Neutrophil (primary cell): ENCODE results near the gene ZFP91.

Source experiments
- H3K27ac ChIP-seq: fragments of 200-600 bp; sonication (generic); 2 replicates; pipeline ENCODE4 v1.5.1; 2016; ENCODE audit warnings: mild to moderate bottlenecking, moderate library complexity
- H3K27me3 ChIP-seq: fragments of 200-600 bp; sonication (generic); 2 replicates; pipeline ENCODE4 v1.6.0; 2016; ENCODE audit warnings: mild to moderate bottlenecking
- H3K36me3 ChIP-seq: fragments of 200-600 bp; sonication (generic); 2 replicates; pipeline ENCODE4 v1.5.1; 2017
- H3K4me1 ChIP-seq, 2 experiments: fragments of 200-600 bp in 1 of 2; sonication (generic) in 1 of 2; 1 replicate in 1 of 2; 2 replicates in 1 of 2; pipeline versions ENCODE4 v1.5.1 to v1.6.1; 2013 to 2016; ENCODE audit warnings: low read depth in 1 of 2, low read length in 1 of 2, mild to moderate bottlenecking in 1 of 2, moderate library complexity in 1 of 2; ENCODE audit not compliant: control insufficient read depth in 1 of 2, insufficient read depth in 1 of 2
- H3K4me3 ChIP-seq, 2 experiments: fragments of 200-600 bp in 1 of 2; sonication (generic) in 1 of 2; 1 replicate in 1 of 2; 2 replicates in 1 of 2; pipeline ENCODE4 v1.5.1; 2013 to 2016; ENCODE audit warnings: low read depth in 1 of 2, low read length in 1 of 2, mild to moderate bottlenecking in 1 of 2, moderate library complexity in 1 of 2
- H3K9me3 ChIP-seq: fragments of 200-600 bp; sonication (generic); 2 replicates; pipeline ENCODE4 v1.5.1; 2016
- TF ChIP-seq, protein P1 (sequence below): fragments of 200-600 bp; sonication (generic); IDR thresholded peaks from 2 replicates; pipeline ENCODE4 v1.5.1; 2016; ENCODE audit warnings: antibody characterized with exemption

ZFP91 gene

DNA sequence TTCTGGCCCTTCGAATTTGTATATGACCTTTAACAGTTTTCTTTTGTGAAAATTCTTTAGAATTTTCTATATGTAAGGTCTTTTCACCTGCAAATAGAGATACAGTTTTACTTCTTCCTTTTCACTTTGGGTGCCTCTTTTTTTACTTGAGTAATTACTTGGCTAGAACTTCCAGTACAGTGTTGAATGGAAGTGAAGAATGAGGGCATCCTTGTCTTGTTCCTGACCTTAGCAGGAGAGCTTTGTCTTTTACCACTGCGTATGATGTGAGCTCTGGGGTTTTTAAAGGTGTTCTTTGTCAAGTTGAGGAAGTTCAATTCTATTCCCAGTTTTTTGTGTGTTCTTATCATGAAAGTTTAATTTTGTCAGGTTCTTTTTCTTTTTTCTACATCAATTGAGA is 21.6 kb downstream of the ZFP91 start:
- Histone ChIP-seq H3K4me3 (no peak overlapping the region), H3K36me3 (no peaks in the 10 kb centered on the region), H3K27ac (no peak overlapping the region), H3K4me1 (no peaks in the 10 kb centered on the region), H3K27me3 (no peaks in the 10 kb centered on the region), H3K9me3 (no peaks in the 10 kb centered on the region)
- TF ChIP-seq, protein P1, sequence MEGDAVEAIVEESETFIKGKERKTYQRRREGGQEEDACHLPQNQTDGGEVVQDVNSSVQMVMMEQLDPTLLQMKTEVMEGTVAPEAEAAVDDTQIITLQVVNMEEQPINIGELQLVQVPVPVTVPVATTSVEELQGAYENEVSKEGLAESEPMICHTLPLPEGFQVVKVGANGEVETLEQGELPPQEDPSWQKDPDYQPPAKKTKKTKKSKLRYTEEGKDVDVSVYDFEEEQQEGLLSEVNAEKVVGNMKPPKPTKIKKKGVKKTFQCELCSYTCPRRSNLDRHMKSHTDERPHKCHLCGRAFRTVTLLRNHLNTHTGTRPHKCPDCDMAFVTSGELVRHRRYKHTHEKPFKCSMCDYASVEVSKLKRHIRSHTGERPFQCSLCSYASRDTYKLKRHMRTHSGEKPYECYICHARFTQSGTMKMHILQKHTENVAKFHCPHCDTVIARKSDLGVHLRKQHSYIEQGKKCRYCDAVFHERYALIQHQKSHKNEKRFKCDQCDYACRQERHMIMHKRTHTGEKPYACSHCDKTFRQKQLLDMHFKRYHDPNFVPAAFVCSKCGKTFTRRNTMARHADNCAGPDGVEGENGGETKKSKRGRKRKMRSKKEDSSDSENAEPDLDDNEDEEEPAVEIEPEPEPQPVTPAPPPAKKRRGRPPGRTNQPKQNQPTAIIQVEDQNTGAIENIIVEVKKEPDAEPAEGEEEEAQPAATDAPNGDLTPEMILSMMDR, result no peak

GRCh38 chr11:58606930-58607714 is 28.3 kb downstream of the ZFP91 start:
- no peaks in the 10 kb centered on the region for H3K9me3 ChIP-seq
- peaks cover 24% of the 10 kb centered on the region for H3K36me3 ChIP-seq
- no peaks in the 10 kb centered on the region for H3K27me3 ChIP-seq
- TF ChIP-seq, protein P1, result no peak
- H3K4me1 ChIP-seq, result peaks cover 0 to 4% of the 10 kb centered on the region in 2 experiments
- no peak overlapping the region for H3K27ac ChIP-seq
- H3K4me3 ChIP-seq, result no peak overlapping the region

- Histone ChIP-seq H3K4me3 (no peak overlapping the region), H3K27ac (no peak overlapping the region), H3K27me3 (no peaks in the 10 kb centered on the region), H3K36me3 (peaks cover 36% of the 10 kb centered on the region), H3K4me1 (peaks cover 0 to 4% of the 10 kb centered on the region in 2 experiments), H3K9me3 (no peaks in the 10 kb centered on the region)
- TF ChIP-seq, protein P1, result no peak
These were observed 29.5 kb downstream of the ZFP91 start for GRCh38 chr11:58608331-58608730.

- H3K27me3 ChIP-seq, result no peaks in the 10 kb centered on the region
- peaks cover 50% of the 10 kb centered on the region for H3K36me3 ChIP-seq
- H3K4me3 ChIP-seq, result no peak overlapping the region
- H3K4me1 ChIP-seq, result peaks cover 0 to 4% of the 10 kb centered on the region in 2 experiments
- H3K27ac ChIP-seq, result peak overlapping the region; percentile 35
- TF ChIP-seq, protein P1, result no peak
- no peaks in the 10 kb centered on the region for H3K9me3 ChIP-seq
These were observed 30.9 kb downstream of the ZFP91 start for GRCh38 chr11:58609723-58610122.

GRCh38 chr11:58613228-58613627 is 34.4 kb downstream of the ZFP91 start:
- no peaks in the 10 kb centered on the region for H3K27me3 ChIP-seq
- TF ChIP-seq, protein P1, result no peak
- peaks cover 0 to 4% of the 10 kb centered on the region in 2 experiments for H3K4me1 ChIP-seq
- H3K27ac ChIP-seq, result no peak overlapping the region
- H3K9me3 ChIP-seq, result no peaks in the 10 kb centered on the region
- peaks cover 82% of the 10 kb centered on the region for H3K36me3 ChIP-seq
- no peak overlapping the region for H3K4me3 ChIP-seq
